ENCODE data around the gene GRM5.
A peak's percentile ranks its signal among the peaks of the same experiment; 100 is the strongest.

GRM5 gene

DNA sequence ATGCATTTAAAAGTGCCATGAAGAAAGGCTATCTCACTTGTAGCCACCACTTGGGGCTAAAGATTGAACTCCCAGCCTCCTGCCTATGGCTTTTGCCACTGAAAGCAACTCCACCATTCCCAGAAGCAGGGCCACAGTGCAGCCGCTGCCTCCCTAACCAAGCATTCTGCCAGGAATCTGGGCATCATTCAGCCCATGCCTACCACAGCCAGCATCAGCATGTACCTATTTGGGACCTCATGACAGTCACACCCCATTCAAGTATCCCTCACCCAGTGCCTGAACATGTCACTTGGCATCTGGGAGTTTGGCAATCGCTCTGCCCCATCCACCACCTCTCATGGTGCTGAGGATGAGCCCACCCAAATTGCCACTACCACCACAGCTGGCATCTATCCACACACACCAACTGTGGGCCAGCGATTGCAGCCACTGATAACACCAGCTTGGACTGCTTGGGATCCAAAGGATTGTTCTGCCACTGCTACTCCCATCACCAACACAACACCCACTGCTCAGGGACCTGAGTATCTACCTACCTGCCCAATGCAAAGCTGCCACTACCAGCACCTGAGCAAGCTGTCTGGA is 234.4 kb downstream of the GRM5 start:
- no peak for DNase-seq (ENCODE audit: low read depth)

DNA sequence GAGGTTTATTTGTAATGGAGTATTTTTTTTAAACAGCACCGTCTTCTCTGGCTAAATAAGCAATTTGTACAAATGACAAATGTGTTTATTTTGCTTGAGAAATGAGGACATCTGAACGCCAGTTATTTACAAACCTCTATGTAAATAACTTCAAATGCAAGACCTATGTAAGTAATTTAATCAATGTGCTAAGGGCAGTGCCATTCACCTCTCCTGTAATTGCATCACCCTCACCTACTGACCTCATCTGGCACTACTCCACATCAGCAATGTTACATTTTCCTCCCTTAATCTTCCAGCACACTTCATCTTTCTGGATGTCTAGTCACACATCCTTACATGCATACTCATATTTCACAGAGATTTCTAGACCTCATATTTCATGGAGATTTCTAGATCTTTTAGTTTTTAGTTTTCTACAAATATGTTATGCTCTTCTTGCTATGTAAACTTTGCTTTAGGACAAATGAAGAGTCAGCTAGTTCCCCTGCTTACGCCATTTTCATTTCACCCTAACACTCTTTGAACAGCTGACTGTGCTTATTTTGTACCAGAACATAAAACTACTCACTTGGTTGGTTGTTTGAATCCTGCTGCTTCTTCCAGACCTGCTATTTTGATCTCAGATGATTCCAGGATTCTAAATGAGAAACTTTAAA is 238.6 kb downstream of the GRM5 start:
- no peak for DNase-seq (ENCODE audit: low read depth)

- DNase-seq (ENCODE audit: low read depth), result no peak
Measured at GRCh38 chr11:88819616-88820015, 246.2 kb downstream of the GRM5 start.

- DNase-seq (ENCODE audit: low read depth), result no peak
Measured at GRCh38 chr11:88818978-88819377, 246.8 kb downstream of the GRM5 start.

GRCh38 chr11:88815505-88815904 is 250.3 kb downstream of the GRM5 start:
- DNase-seq (ENCODE audit: low read depth), result no peak

GRCh38 chr11:88814076-88814475 is 251.7 kb downstream of the GRM5 start:
- DNase-seq (ENCODE audit: low read depth), result no peak

GRCh38 chr11:88813233-88813915 is 252.4 kb downstream of the GRM5 start:
- no peak for DNase-seq (ENCODE audit: low read depth)

- no peak for DNase-seq (ENCODE audit: low read depth)
Measured at GRCh38 chr11:88810420-88811097, 255.2 kb downstream of the GRM5 start.

GRCh38 chr11:88809126-88809525 is 256.7 kb downstream of the GRM5 start:
- no peak for DNase-seq (ENCODE audit: low read depth)

DNA sequence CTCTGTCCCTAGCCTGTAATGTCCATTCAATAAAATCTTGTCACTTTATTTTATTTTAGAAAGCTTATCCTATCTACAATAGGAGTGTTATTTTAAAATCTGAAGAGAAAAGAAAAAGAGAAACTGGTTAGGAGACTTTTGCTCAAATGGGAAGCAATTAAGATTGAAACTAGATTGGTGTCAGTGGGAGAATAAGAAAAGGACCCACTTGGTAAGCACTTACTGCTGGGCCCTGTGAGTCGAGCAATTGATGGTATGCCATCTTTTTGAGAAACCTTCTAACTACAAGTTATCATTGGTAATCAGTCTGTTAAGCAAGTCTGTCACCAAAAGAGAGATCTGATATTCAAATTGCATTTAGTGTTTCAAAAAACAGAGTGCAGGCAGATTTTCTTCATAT is 258.4 kb downstream of the GRM5 start:
- DNase-seq (ENCODE audit: low read depth), result no peak

DNA sequence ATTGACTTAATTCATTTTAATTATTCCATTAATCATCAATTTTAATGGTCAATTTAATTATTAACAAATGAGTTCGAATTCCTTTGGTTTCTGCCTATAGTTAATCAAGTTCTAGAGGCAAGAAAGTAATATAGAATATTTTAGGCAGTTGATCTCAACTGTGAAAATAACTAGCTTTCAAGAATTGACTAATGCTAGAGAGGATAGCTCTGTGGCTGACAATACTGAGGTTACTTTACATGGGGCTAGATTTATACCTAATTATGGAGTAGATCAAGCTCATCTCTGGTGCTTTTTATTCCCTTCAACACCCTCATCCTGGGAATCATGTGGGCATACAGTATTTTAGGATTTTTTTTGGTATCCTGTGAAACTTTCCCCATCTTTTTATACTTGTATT is 259.4 kb downstream of the GRM5 start:
- no peak for DNase-seq (ENCODE audit: low read depth)

DNA sequence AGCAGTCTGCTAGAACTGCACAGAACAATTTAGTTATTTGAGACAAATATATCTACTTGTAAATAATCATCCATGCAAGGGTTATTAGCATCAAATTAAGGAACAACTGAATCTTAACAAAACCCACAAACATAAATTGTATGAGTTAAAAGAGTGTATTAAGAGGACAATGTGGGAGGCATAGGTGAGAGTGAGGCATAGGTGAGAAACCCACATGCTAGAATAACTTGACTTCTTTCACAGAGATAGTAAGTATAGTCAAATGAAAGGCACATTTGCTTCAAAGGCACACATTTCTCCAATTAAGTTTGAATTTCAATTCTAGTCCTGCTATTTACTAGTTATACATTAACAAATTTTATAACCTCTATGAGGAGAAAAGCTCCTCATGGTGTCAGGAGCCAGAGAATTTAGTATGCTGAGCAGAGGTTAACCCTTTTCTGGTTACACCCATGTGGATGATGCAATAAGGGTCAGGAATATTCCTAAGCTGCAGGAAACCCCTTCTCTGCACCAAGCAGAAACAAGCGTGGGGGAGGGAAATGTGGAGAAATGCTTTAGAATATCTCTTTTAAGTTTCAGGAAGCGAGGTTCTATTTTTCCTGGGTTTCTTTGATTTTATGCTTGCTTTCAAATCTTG is 264.2 kb downstream of the GRM5 start:
- no peak for DNase-seq (ENCODE audit: low read depth)

DNA sequence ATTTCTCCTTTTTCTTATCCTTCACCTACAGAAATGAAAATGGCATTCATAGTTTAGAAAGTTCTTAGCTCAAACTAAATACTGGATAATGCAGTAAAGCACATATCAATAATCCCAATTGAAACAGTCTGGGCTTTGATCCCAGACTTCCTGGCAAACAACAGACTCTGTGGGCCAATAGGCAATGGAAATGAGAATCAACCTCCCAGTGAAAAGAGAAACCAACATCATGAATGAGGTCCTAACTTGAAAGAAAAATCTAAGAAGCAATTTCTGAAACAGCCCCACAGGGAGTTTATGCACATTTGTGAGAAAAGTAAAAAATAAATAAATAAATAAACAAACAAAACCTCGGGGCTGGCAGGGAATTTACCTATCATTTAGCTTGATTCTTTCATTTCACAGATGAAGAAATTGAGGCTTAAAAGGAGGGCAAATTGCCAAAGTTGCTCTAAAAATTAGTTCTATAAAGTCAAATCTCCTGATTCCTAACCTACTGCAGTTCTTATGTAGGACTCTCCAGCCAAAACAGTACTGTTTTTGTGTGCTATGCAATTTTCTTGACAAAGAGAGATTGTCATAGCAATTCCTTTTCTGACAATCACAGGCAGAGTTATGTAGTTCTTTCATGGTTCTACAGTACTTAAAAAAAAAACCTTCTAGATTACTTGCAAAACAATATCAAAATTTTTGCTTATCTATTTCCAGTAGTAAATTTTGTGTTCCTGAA is 265.8 kb downstream of the GRM5 start:
- DNase-seq (ENCODE audit: low read depth), result no peak

- DNase-seq (ENCODE audit: low read depth), result no peak
Measured at GRCh38 chr11:88790182-88790581, 275.6 kb downstream of the GRM5 start.

DNA sequence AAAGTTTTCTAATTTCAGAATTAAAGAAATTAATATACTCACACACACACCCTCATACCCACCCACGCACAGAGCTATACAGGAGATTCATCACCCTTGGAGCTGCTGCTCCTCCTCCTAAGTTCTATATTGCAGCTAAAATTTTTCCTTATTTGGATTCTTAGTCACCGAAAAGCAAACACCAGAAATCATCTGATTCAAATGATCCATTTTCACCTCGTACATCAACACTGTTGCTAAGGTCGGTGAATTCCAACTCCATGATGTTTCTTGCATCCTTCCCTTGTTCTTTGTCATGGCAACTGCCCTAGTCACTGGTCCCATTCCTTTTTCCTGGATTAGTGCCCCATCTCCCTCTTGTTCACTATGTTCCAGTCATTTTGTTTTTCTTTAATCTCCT is 286.2 kb downstream of the GRM5 start:
- DNase-seq (ENCODE audit: low read depth), result peak; percentile 30

GRCh38 chr11:88770475-88771079 is 295.2 kb downstream of the GRM5 start:
- no peak for DNase-seq (ENCODE audit: low read depth)

- DNase-seq (ENCODE audit: low read depth), result no peak
Measured at GRCh38 chr11:88744140-88744539, 321.6 kb downstream of the GRM5 start.

DNA sequence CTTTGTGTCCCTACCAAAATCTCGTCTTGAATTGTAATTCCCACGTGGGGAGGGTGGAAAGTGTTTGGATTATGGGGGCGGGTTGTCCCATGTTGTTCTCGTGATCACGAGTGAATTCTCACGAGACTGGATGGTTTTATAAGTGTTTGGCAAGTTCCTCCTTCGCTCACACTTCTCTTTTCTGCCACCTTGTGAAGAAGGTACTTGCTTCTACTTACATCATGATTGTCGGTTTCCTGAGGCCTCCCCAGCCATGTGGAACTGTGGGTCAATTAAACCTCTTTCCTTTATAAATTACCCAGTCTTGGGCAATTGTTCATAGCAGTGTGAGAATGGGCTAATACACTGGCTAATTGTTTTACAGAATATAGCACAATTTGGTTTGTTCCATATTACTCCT is 326.3 kb downstream of the GRM5 start:
- DNase-seq (ENCODE audit: low read depth), result no peak

- no peak for DNase-seq (ENCODE audit: low read depth)
Measured at GRCh38 chr11:88709567-88709966, 356.2 kb downstream of the GRM5 start.

DNA sequence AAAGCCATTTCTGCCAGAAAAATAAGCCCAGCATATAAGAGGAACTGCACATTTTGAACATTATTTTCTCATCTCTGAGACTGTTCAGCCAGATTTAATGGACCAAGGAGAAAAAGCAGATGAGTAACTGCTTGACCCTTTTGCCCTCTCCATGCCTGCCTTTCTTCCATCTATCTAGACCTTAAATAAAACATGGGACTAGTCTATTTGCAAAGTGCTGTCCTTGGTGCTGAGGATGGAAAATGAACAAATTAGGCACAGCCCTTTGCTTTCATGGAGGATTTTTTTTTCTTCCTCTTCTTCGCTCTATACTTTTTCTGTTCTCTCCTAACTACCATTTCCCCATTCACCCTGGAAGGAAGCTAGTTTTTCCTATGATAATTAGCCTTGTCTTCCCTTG is 361.3 kb downstream of the GRM5 start:
- no peak for DNase-seq (ENCODE audit: low read depth)

DNA sequence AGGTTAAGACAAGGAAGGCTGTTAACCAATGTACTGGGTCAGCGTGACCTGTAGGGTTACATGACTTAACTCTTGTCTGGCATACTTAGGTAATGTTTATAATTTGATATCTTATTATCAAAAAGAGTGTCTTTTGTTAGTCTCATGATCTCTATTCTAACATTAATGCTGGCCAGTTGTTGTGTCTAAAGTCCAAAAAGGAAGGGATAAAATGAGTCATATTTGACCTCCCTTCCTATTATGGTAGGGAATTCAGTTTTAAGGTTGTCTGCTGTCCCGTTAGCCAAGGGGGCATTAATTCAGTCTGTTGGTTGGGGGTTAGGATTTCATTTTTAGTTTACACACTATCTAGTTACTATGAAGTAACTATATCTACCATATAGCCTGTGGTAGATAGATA is 364.0 kb downstream of the GRM5 start:
- no peak for DNase-seq (ENCODE audit: low read depth)
